WTC11 (cell line): ENCODE data around the gene CTDSPL. TPM values are rescaled to one million over a fixed set of nuclear protein-coding genes. Genes with fewer than 3 reads are reported as not detected.

Source experiments
- ATAC-seq: fragments of 200-7000 bp; cut with Tn5 transposase; 2 replicates; pipeline ENCODE4 v1.10.0; 2021; ENCODE audit warnings: mild to moderate bottlenecking, moderate library complexity
- CTCF ChIA-PET: fragments of 300-600 bp; sonication (Branson Sonifier 250); formaldehyde crosslinking; loops from one replicate; lab custom pipeline; 2021; ENCODE audit warnings: antibody characterized with exemption; lab: Charles Lee
- POLR2A ChIA-PET: fragments of 350-600 bp; sonication (Branson Sonifier 250); formaldehyde crosslinking; loops from one replicate; lab custom pipeline; 2021; ENCODE audit warnings: antibody characterized with exemption; lab: Charles Lee
- DNase-seq: peaks from one replicate; pipeline ENCODE4 v3.0.0; 2021; ENCODE audit warnings: low spot score
- H3K27ac Mint-ChIP-seq: 2 replicates; pipeline ENCODE4 v1.8.0; 2021; ENCODE audit warnings: mixed read lengths
- H3K27me3 Mint-ChIP-seq: 2 replicates; pipeline ENCODE4 v1.8.0; 2021; ENCODE audit warnings: low read depth, mild to moderate bottlenecking, moderate library complexity, mixed read lengths
- H3K36me3 Mint-ChIP-seq: 2 replicates; pipeline ENCODE4 v1.8.0; 2021; ENCODE audit warnings: mixed read lengths
- H3K4me1 Mint-ChIP-seq: 2 replicates; pipeline ENCODE4 v1.8.0; 2022; ENCODE audit warnings: mixed read lengths
- H3K4me3 Mint-ChIP-seq: 2 replicates; pipeline ENCODE4 v1.8.0; 2021; ENCODE audit warnings: mild to moderate bottlenecking, moderate library complexity, mixed read lengths
- H3K9me3 Mint-ChIP-seq: 2 replicates; pipeline ENCODE4 v1.8.0; 2021; ENCODE audit warnings: mixed read lengths
- CBFB ChIP-seq: sonication (generic); formaldehyde crosslinking; IDR thresholded peaks from 2 replicates; pipeline ENCODE4 v1.8.1; 2022; ENCODE audit warnings: mild to moderate bottlenecking, low read depth, missing genetic modification reagents
- EMX1 ChIP-seq: fragments of 250-450 bp; sonication (Bioruptor Pico); IDR thresholded peaks from 2 replicates; pipeline ENCODE4 v1.8.0; 2021; ENCODE audit warnings: mild to moderate bottlenecking
- GRHL2 ChIP-seq: fragments of 250-450 bp; sonication (Bioruptor Pico); IDR thresholded peaks from 2 replicates; pipeline ENCODE4 v1.8.0; 2022; ENCODE audit warnings: mild to moderate bottlenecking, moderate library complexity; ENCODE audit not compliant: insufficient replicate concordance, severe bottlenecking
- HMGA2 ChIP-seq: fragments of 250-450 bp; sonication (Bioruptor Pico); IDR thresholded peaks from 2 replicates; pipeline ENCODE4 v1.4.0; 2021; ENCODE audit warnings: mild to moderate bottlenecking, moderate library complexity
- MXD4 ChIP-seq: fragments of 250-450 bp; sonication (Bioruptor Pico); IDR thresholded peaks from 2 replicates; pipeline ENCODE4 v1.8.0; 2021; ENCODE audit warnings: mild to moderate bottlenecking, moderate library complexity, borderline replicate concordance
- NR2C2 ChIP-seq: sonication (generic); formaldehyde crosslinking; IDR thresholded peaks from 2 replicates; pipeline ENCODE4 v1.8.0; 2022; ENCODE audit warnings: mild to moderate bottlenecking, missing genetic modification reagents
- SMAD4 ChIP-seq: sonication (generic); formaldehyde crosslinking; IDR thresholded peaks from 2 replicates; pipeline ENCODE4 v1.8.0; 2022; ENCODE audit warnings: mild to moderate bottlenecking, missing genetic modification reagents
- ZNF121 ChIP-seq: sonication (generic); formaldehyde crosslinking; IDR thresholded peaks from 2 replicates; pipeline ENCODE4 v1.8.0; 2023; ENCODE audit warnings: missing genetic modification reagents
- total RNA-seq: library from RNA; stranded (reverse); gene quantifications from 3 replicates; pipeline ENCODE4 v1.2.3, GENCODE V29; 2021
- TF ChIP-seq, protein P1 (sequence below): sonication (generic); formaldehyde crosslinking; IDR thresholded peaks from 2 replicates; pipeline ENCODE4 v1.8.1; 2023; ENCODE audit warnings: mild to moderate bottlenecking, missing genetic modification reagents, moderate library complexity
- TF ChIP-seq, protein P2 (sequence below): fragments of 250-450 bp; sonication (Bioruptor Pico); IDR thresholded peaks from 2 replicates; pipeline ENCODE4 v1.9.0; 2021; ENCODE audit warnings: mild to moderate bottlenecking, borderline replicate concordance
- TF ChIP-seq, protein P3 (sequence below): sonication (generic); formaldehyde crosslinking; IDR thresholded peaks from 2 replicates; pipeline ENCODE4 v1.8.1; 2022; ENCODE audit warnings: low read depth, mild to moderate bottlenecking, moderate library complexity, missing genetic modification reagents, borderline replicate concordance
- TF ChIP-seq, protein P4 (sequence below): sonication (generic); formaldehyde crosslinking; IDR thresholded peaks from 2 replicates; pipeline ENCODE4 v1.8.0; 2023; ENCODE audit warnings: missing genetic modification reagents
- TF ChIP-seq, protein P5 (sequence below): sonication (generic); formaldehyde crosslinking; IDR thresholded peaks from 2 replicates; pipeline ENCODE4 v1.8.1; 2022; ENCODE audit warnings: low read depth, missing genetic modification reagents, borderline replicate concordance
- TF ChIP-seq, protein P6 (sequence below): fragments of 200-600 bp; IDR thresholded peaks from 2 replicates; pipeline ENCODE4 v1.8.0; 2022; ENCODE audit warnings: antibody characterized with exemption

CTDSPL gene
- total RNA-seq, 1 experiment from 2014 or later: 41.2 TPM

DNA sequence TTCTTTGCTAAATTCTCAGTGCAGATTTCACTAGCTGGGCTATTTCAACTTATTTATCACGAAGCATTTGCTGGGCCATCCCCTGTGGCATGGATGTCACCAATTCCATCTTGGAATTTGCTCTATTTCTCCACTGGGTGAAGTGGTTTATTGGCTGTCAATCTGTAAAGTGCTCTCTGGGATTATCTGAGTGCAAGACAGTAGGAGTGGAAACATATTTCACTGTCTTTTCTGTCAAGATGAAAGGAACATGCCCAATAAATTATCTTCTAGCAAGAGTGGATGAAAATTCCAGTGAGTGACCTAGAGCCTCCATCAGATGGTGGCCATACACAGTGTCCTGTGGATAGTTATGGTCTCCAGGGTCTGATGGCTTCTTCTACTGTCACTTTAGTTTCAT, 25.1 kb upstream of the CTDSPL start:
- ChIA-PET CTCF (no interaction called here), POLR2A (no interaction called here)
- 0 out of 2 replicates have a peak, but pooled peaks cover 3% of the 10 kb centered on the region for H3K9me3 Mint-ChIP-seq
- H3K27me3 Mint-ChIP-seq: no peaks in the 10 kb centered on the region
- ATAC-seq (no peak), DNase-seq (no peak)
- peaks cover 3% of the 10 kb centered on the region; the same call in 1 of the 2 replicates for H3K36me3 Mint-ChIP-seq
- no peak overlapping the region for H3K4me3 Mint-ChIP-seq
- TF ChIP-seq HMGA2 (CRISPR knock-in tag): no peak
- TF ChIP-seq, all 79 proteins: peak for 0
- Mint-ChIP-seq H3K27ac (no peak overlapping the region), H3K4me1 (no peaks in the 10 kb centered on the region)

DNA sequence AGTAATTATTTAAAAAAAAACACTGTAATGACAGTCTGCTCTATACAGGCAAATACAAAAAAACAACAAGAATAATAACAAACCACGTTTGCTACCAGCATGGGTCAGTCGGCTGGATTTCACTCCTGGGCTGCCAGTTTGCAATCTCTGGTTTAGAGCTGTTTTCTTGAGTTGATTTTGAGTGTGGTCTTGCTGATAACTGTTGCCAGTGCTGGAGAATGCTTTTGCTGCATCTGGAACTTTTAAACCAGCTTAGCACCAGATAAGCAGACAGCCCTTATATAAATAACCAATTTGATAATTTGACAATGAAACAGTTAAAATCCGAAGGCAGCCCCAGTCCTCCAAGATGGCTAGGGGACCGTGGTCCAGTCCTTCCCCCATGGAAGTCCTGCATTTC, 14.0 kb upstream of the CTDSPL start:
- DNase-seq (no peak), ATAC-seq (no peak)
- TF ChIP-seq, protein P1, sequence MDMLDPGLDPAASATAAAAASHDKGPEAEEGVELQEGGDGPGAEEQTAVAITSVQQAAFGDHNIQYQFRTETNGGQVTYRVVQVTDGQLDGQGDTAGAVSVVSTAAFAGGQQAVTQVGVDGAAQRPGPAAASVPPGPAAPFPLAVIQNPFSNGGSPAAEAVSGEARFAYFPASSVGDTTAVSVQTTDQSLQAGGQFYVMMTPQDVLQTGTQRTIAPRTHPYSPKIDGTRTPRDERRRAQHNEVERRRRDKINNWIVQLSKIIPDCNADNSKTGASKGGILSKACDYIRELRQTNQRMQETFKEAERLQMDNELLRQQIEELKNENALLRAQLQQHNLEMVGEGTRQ (CRISPR knock-in tag): no peak
- TF ChIP-seq NR2C2 (CRISPR knock-in tag) (no peak), CBFB (no peak), ZNF121 (CRISPR knock-in tag) (no peak), MXD4 (CRISPR knock-in tag) (no peak), EMX1 (CRISPR knock-in tag) (no peak), SMAD4 (no peak), GRHL2 (CRISPR knock-in tag) (no peak)
- TF ChIP-seq, protein P2, sequence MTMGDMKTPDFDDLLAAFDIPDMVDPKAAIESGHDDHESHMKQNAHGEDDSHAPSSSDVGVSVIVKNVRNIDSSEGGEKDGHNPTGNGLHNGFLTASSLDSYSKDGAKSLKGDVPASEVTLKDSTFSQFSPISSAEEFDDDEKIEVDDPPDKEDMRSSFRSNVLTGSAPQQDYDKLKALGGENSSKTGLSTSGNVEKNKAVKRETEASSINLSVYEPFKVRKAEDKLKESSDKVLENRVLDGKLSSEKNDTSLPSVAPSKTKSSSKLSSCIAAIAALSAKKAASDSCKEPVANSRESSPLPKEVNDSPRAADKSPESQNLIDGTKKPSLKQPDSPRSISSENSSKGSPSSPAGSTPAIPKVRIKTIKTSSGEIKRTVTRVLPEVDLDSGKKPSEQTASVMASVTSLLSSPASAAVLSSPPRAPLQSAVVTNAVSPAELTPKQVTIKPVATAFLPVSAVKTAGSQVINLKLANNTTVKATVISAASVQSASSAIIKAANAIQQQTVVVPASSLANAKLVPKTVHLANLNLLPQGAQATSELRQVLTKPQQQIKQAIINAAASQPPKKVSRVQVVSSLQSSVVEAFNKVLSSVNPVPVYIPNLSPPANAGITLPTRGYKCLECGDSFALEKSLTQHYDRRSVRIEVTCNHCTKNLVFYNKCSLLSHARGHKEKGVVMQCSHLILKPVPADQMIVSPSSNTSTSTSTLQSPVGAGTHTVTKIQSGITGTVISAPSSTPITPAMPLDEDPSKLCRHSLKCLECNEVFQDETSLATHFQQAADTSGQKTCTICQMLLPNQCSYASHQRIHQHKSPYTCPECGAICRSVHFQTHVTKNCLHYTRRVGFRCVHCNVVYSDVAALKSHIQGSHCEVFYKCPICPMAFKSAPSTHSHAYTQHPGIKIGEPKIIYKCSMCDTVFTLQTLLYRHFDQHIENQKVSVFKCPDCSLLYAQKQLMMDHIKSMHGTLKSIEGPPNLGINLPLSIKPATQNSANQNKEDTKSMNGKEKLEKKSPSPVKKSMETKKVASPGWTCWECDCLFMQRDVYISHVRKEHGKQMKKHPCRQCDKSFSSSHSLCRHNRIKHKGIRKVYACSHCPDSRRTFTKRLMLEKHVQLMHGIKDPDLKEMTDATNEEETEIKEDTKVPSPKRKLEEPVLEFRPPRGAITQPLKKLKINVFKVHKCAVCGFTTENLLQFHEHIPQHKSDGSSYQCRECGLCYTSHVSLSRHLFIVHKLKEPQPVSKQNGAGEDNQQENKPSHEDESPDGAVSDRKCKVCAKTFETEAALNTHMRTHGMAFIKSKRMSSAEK (CRISPR knock-in tag): no peak
- TF ChIP-seq, protein P3, sequence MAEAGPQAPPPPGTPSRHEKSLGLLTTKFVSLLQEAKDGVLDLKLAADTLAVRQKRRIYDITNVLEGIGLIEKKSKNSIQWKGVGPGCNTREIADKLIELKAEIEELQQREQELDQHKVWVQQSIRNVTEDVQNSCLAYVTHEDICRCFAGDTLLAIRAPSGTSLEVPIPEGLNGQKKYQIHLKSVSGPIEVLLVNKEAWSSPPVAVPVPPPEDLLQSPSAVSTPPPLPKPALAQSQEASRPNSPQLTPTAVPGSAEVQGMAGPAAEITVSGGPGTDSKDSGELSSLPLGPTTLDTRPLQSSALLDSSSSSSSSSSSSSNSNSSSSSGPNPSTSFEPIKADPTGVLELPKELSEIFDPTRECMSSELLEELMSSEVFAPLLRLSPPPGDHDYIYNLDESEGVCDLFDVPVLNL (CRISPR knock-in tag): no peak
- TF ChIP-seq, protein P4, sequence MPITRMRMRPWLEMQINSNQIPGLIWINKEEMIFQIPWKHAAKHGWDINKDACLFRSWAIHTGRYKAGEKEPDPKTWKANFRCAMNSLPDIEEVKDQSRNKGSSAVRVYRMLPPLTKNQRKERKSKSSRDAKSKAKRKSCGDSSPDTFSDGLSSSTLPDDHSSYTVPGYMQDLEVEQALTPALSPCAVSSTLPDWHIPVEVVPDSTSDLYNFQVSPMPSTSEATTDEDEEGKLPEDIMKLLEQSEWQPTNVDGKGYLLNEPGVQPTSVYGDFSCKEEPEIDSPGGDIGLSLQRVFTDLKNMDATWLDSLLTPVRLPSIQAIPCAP (CRISPR knock-in tag): no peak
- TF ChIP-seq, protein P5, sequence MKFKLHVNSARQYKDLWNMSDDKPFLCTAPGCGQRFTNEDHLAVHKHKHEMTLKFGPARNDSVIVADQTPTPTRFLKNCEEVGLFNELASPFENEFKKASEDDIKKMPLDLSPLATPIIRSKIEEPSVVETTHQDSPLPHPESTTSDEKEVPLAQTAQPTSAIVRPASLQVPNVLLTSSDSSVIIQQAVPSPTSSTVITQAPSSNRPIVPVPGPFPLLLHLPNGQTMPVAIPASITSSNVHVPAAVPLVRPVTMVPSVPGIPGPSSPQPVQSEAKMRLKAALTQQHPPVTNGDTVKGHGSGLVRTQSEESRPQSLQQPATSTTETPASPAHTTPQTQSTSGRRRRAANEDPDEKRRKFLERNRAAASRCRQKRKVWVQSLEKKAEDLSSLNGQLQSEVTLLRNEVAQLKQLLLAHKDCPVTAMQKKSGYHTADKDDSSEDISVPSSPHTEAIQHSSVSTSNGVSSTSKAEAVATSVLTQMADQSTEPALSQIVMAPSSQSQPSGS (CRISPR knock-in tag): no peak
- TF ChIP-seq, protein P6, sequence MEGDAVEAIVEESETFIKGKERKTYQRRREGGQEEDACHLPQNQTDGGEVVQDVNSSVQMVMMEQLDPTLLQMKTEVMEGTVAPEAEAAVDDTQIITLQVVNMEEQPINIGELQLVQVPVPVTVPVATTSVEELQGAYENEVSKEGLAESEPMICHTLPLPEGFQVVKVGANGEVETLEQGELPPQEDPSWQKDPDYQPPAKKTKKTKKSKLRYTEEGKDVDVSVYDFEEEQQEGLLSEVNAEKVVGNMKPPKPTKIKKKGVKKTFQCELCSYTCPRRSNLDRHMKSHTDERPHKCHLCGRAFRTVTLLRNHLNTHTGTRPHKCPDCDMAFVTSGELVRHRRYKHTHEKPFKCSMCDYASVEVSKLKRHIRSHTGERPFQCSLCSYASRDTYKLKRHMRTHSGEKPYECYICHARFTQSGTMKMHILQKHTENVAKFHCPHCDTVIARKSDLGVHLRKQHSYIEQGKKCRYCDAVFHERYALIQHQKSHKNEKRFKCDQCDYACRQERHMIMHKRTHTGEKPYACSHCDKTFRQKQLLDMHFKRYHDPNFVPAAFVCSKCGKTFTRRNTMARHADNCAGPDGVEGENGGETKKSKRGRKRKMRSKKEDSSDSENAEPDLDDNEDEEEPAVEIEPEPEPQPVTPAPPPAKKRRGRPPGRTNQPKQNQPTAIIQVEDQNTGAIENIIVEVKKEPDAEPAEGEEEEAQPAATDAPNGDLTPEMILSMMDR: no peak
- Mint-ChIP-seq H3K27me3 (no peaks in the 10 kb centered on the region; the same call in 1 of the 2 replicates), H3K36me3 (peaks cover 9% of the 10 kb centered on the region; the same call in 1 of the 2 replicates), H3K4me3 (no peak overlapping the region), H3K4me1 (peaks cover 25% of the 10 kb centered on the region), H3K27ac (no peak overlapping the region), H3K9me3 (peaks cover 10% of the 10 kb centered on the region)
- ChIA-PET POLR2A (no interaction called here), CTCF (no interaction called here)
